CD14-positive monocyte (primary cell): ENCODE data around the gene SORBS1. TPM values are rescaled to one million over a fixed set of nuclear protein-coding genes. Genes with fewer than 3 reads are reported as not detected.

ENCODE experiments used
- DNase-seq, 3 donors: peaks; one replicate each; pipeline ENCODE4 v3.0.0-alpha.2; 2011 to 2022
- H2AFZ ChIP-seq: 2 replicates; pipeline ENCODE4 v1.6.0; 2012; ENCODE audit warnings: mild to moderate bottlenecking, low read depth, low read length, inconsistent platforms; ENCODE audit not compliant: insufficient read depth, poor library complexity, severe bottlenecking
- H3K27ac ChIP-seq, 2 donors: 1 replicate in 1 of 2; 2 replicates in 1 of 2; pipeline ENCODE4 v1.5.1; 2012 to 2013; ENCODE audit warnings: low read length in 2 of 2, control low read depth in 1 of 2, inconsistent platforms in 1 of 2, low read depth in 1 of 2, mild to moderate bottlenecking in 1 of 2
- H3K27me3 ChIP-seq, 2 donors: one replicate each; pipeline versions ENCODE4 v1.6.0 to v1.6.1; 2011 to 2013; ENCODE audit warnings: low read length in 2 of 2; ENCODE audit not compliant: control insufficient read depth in 2 of 2, insufficient read depth in 2 of 2
- H3K36me3 ChIP-seq, 2 donors: replicated peaks in 1 of 2; 1 replicate in 1 of 2; 2 replicates in 1 of 2; pipeline versions ENCODE4 v1.5.1 to v1.6.1; 2012 to 2013; ENCODE audit warnings: low read length in 2 of 2, control low read depth in 1 of 2, inconsistent platforms in 1 of 2, mild to moderate bottlenecking in 1 of 2; ENCODE audit not compliant: insufficient read depth in 2 of 2, control insufficient read depth in 1 of 2
- H3K4me1 ChIP-seq, 2 donors: 1 replicate in 1 of 2; 2 replicates in 1 of 2; pipeline versions ENCODE4 v1.5.1 to v1.6.1; 2012 to 2013; ENCODE audit warnings: low read length in 2 of 2, control low read depth in 1 of 2, inconsistent platforms in 1 of 2, mild to moderate bottlenecking in 1 of 2, moderate library complexity in 1 of 2; ENCODE audit not compliant: insufficient read depth in 2 of 2, control insufficient read depth in 1 of 2
- H3K4me2 ChIP-seq: replicated peaks from 2 replicates; pipeline ENCODE3; 2012; ENCODE audit warnings: low read length, moderate library complexity, mild to moderate bottlenecking; ENCODE audit not compliant: poor library complexity, severe bottlenecking; ENCODE audit errors: extremely low read depth
- H3K4me3 ChIP-seq, 3 experiments: fragments of 200-600 bp in 1 of 3; sonication (generic) in 1 of 3; replicated peaks in 1 of 3; 1 replicate in 2 of 3; 2 replicates in 1 of 3; pipeline ENCODE4 v1.5.1; 2011 to 2013; ENCODE audit warnings: low read length in 3 of 3, mild to moderate bottlenecking in 3 of 3, control low read depth in 2 of 3, low read depth in 2 of 3, inconsistent platforms in 1 of 3, moderate library complexity in 1 of 3
- H3K79me2 ChIP-seq: 2 replicates; pipeline ENCODE4 v1.6.0; 2012; ENCODE audit warnings: mild to moderate bottlenecking, control low read depth, inconsistent platforms, low read length, moderate library complexity; ENCODE audit not compliant: insufficient read depth
- H3K9ac ChIP-seq: 2 replicates; pipeline ENCODE4 v1.6.0; 2017; ENCODE audit warnings: low read length, mild to moderate bottlenecking; ENCODE audit not compliant: insufficient read depth, poor library complexity, severe bottlenecking
- H3K9me3 ChIP-seq, 2 donors: replicated peaks in 1 of 2; 1 replicate in 1 of 2; 2 replicates in 1 of 2; pipeline versions ENCODE4 v1.5.1 to v1.6.1; 2012 to 2013; ENCODE audit warnings: low read length in 2 of 2, control low read depth in 1 of 2; ENCODE audit not compliant: control insufficient read depth in 1 of 2, insufficient read depth in 1 of 2
- H4K20me1 ChIP-seq: 2 replicates; pipeline ENCODE4 v1.6.0; 2012; ENCODE audit warnings: mild to moderate bottlenecking, low read length, control low read depth, moderate library complexity; ENCODE audit not compliant: insufficient read depth
- H3K27ac Mint-ChIP-seq, 7 donors: one replicate each; pipeline ENCODE4 v1.8.0; 2020; ENCODE audit warnings: mild to moderate bottlenecking in 7 of 7, mixed read lengths in 7 of 7, moderate library complexity in 6 of 7, inconsistent platforms in 2 of 7
- H3K27me3 Mint-ChIP-seq, 3 donors: one replicate each; pipeline ENCODE4 v1.8.0; 2021 to 2022; ENCODE audit warnings: low read depth in 3 of 3, mild to moderate bottlenecking in 3 of 3, mixed read lengths in 3 of 3, moderate library complexity in 3 of 3, inconsistent platforms in 1 of 3
- H3K36me3 Mint-ChIP-seq, 2 donors: one replicate each; pipeline ENCODE4 v1.8.0; 2020; ENCODE audit warnings: mixed read lengths in 2 of 2, inconsistent platforms in 1 of 2, mild to moderate bottlenecking in 1 of 2
- H3K4me1 Mint-ChIP-seq: one replicate; pipeline ENCODE4 v1.8.0; 2020; ENCODE audit warnings: mild to moderate bottlenecking, mixed read lengths
- H3K4me3 Mint-ChIP-seq, 2 donors: one replicate each; pipeline ENCODE4 v1.8.0; 2020; ENCODE audit warnings: mild to moderate bottlenecking in 2 of 2, mixed read lengths in 2 of 2, moderate library complexity in 1 of 2
- H3K9me3 Mint-ChIP-seq, 7 donors: one replicate each; pipeline ENCODE4 v1.8.0; 2020 to 2022; ENCODE audit warnings: mixed read lengths in 7 of 7, mild to moderate bottlenecking in 6 of 7, moderate library complexity in 6 of 7, inconsistent platforms in 2 of 7
- CTCF ChIP-seq: fragments of 200-600 bp; IDR thresholded peaks from one replicate; pipeline ENCODE4 v1.8.0; 2022; ENCODE audit warnings: antibody characterized with exemption, mild to moderate bottlenecking
- WGBS: methylation state at CpG from one replicate; pipeline ENCODE4 v1.1.5; 2013; ENCODE audit warnings: missing lambda C conversion rate; ENCODE audit not compliant: insufficient coverage; 5-methylcytosine and 5-hydroxymethylcytosine counted together
- intact Hi-C, 2 donors: fragments of 100-400 bp; cut with micrococcal nuclease; formaldehyde crosslinking; loops; one replicate each; pipeline versions ENCODE4 v1.15.0 to v1.15.1; 2023
- polyA plus RNA-seq, 3 donors: library from polyadenylated mRNA; depleted of rRNA in 1 of 3; unstranded in 2 of 3; stranded (reverse) in 1 of 3; fragments of 300-500 nt in 2 of 3; fragments of >200 nt in 1 of 3; fragmentation: Illumina TruSeq in 2 of 3; gene quantifications; 1 replicate in 2 of 3; 2 replicates in 1 of 3; pipeline ENCODE4 v1.2.3, GENCODE V29; 2012 to 2021

SORBS1 gene
- polyA plus RNA-seq, 3 donors: 0.08 to 0.15 TPM; not detected in 1

DNA sequence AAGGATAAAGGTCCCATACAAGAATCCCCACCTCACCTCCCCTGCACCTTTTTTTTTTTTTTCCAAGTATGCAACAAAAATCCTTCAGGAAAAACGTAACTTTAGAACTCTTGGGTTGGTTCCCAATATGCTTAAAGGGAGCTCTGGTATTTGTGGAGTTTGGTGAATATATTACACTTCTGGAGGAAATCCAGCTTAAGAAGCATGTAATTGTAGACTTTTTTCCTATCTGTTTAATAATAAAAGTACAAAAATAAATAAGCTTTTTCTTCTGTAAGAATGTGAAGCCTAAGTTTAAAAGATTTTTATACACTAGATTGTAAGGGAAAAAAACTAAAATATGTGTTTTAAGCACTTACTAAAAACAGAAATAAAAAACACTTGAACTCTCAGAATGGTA is 102.3 kb downstream of the SORBS1 start:
- no peak overlapping the region for H3K27ac Mint-ChIP-seq
- no peak overlapping the region for H3K9ac ChIP-seq
- peaks cover 0 to 6% of the 10 kb centered on the region in 2 donors for H3K27me3 ChIP-seq
- no peaks in the 10 kb centered on the region for H4K20me1 ChIP-seq
- no peaks in the 10 kb centered on the region for H3K79me2 ChIP-seq
- no peaks in the 10 kb centered on the region for H3K9me3 ChIP-seq
- no peak for DNase-seq
- no peak overlapping the region for H2AFZ ChIP-seq
- H3K4me3 Mint-ChIP-seq: no peak overlapping the region
- H3K4me3 ChIP-seq: no peak overlapping the region
- H3K4me2 ChIP-seq: no peak overlapping the region
- H3K9me3 Mint-ChIP-seq: no peaks in the 10 kb centered on the region
- no peaks in the 10 kb centered on the region for H3K4me1 Mint-ChIP-seq
- peaks cover 4 to 8% (median 6%) of the 10 kb centered on the region in 3 donors for H3K27me3 Mint-ChIP-seq
- TF ChIP-seq CTCF: no peak
- H3K4me1 ChIP-seq: no peaks in the 10 kb centered on the region
- no CpG with 5 or more reads among the region's 1 CpG for WGBS
- no peak overlapping the region for H3K27ac ChIP-seq
- intact Hi-C loops: no loop called here
- no peaks in the 10 kb centered on the region for H3K36me3 ChIP-seq
- no peaks in the 10 kb centered on the region for H3K36me3 Mint-ChIP-seq

- Histone ChIP-seq H3K4me3 (no peak overlapping the region), H3K36me3 (no peaks in the 10 kb centered on the region), H3K9ac (no peak overlapping the region), H4K20me1 (no peaks in the 10 kb centered on the region), H2AFZ (no peak overlapping the region), H3K27me3 (peaks cover 0 to 3% of the 10 kb centered on the region in 2 donors), H3K4me2 (no peak overlapping the region), H3K79me2 (no peaks in the 10 kb centered on the region), H3K4me1 (no peaks in the 10 kb centered on the region), H3K9me3 (no peaks in the 10 kb centered on the region), H3K27ac (no peak overlapping the region)
- intact Hi-C loops: no loop called here
- no peaks in the 10 kb centered on the region for H3K4me1 Mint-ChIP-seq
- H3K27me3 Mint-ChIP-seq: peaks cover 4 to 5% (median 5%) of the 10 kb centered on the region in 3 donors
- no peak for DNase-seq
- no peak for TF ChIP-seq CTCF
- no peak overlapping the region for H3K4me3 Mint-ChIP-seq
- no CpG with 5 or more reads among the region's 2 CpGs for WGBS
- no peaks in the 10 kb centered on the region for H3K9me3 Mint-ChIP-seq
- H3K36me3 Mint-ChIP-seq: no peaks in the 10 kb centered on the region
- no peak overlapping the region for H3K27ac Mint-ChIP-seq
Observed at GRCh38 chr10:95458014-95458413, 103.2 kb downstream of the SORBS1 start.
